Measurements from ENCODE around the gene MAP1B.
A peak's percentile ranks its signal among the peaks of the same experiment; 100 is the strongest.

Gene MAP1B

GRCh38 chr5:72202331-72202825, 95.1 kb downstream of the MAP1B start:
- Mint-ChIP-seq H3K27me3 (ENCODE audit: low read depth, poor library complexity) (peaks cover 3% of the 10 kb centered on the region), H3K27ac (no peak overlapping the region), H3K4me1 (no peaks in the 10 kb centered on the region), H3K9me3 (peaks cover 4% of the 10 kb centered on the region), H3K36me3 (ENCODE audit: low read depth) (peaks cover 86% of the 10 kb centered on the region), H3K4me3 (no peak overlapping the region)
- no peak for TF ChIP-seq CTCF (IDR thresholded peaks at IDR 0.05)
- DNase-seq = no peak

GRCh38 chr5:72203251-72203845, 96.1 kb downstream of the MAP1B start:
- Mint-ChIP-seq H3K27me3 (ENCODE audit: low read depth, poor library complexity) (peaks cover 3% of the 10 kb centered on the region), H3K27ac (no peak overlapping the region), H3K4me3 (no peak overlapping the region), H3K36me3 (ENCODE audit: low read depth) (peaks cover 83% of the 10 kb centered on the region), H3K9me3 (peaks cover under 1% of the 10 kb centered on the region), H3K4me1 (no peaks in the 10 kb centered on the region)
- TF ChIP-seq CTCF (IDR thresholded peaks at IDR 0.05) = no peak
- no peak for DNase-seq

- Mint-ChIP-seq H3K4me1 (peaks cover 8% of the 10 kb centered on the region), H3K36me3 (ENCODE audit: low read depth) (peaks cover 70% of the 10 kb centered on the region), H3K9me3 (no peaks in the 10 kb centered on the region)
Observed at GRCh38 chr5:72204946-72205345, 97.7 kb downstream of the MAP1B start.

GRCh38 chr5:72205431-72206009, 98.2 kb downstream of the MAP1B start:
- H3K27ac Mint-ChIP-seq = peak overlapping the region; percentile 44
- no peak for DNase-seq
- no peaks in the 10 kb centered on the region for H3K9me3 Mint-ChIP-seq
- peaks cover 8% of the 10 kb centered on the region for H3K4me1 Mint-ChIP-seq
- H3K36me3 Mint-ChIP-seq (ENCODE audit: low read depth) = peaks cover 64% of the 10 kb centered on the region
- TF ChIP-seq CTCF (IDR thresholded peaks at IDR 0.05) = no peak
- no peaks in the 10 kb centered on the region for H3K27me3 Mint-ChIP-seq (ENCODE audit: low read depth, poor library complexity)
- H3K4me3 Mint-ChIP-seq = no peak overlapping the region

More at GRCh38 chr5:72204946-72205345, 97.7 kb downstream of the MAP1B start:
- TF ChIP-seq CTCF (IDR thresholded peaks at IDR 0.05) = no peak
- no peaks in the 10 kb centered on the region for H3K27me3 Mint-ChIP-seq (ENCODE audit: low read depth, poor library complexity)
- no peak for DNase-seq
- peak overlapping the region; percentile 25 for H3K27ac Mint-ChIP-seq
- no peak overlapping the region for H3K4me3 Mint-ChIP-seq

GRCh38 chr5:72206160-72206559, 98.9 kb downstream of the MAP1B start:
- H3K27me3 Mint-ChIP-seq (ENCODE audit: low read depth, poor library complexity) = peaks cover 2% of the 10 kb centered on the region
- H3K36me3 Mint-ChIP-seq (ENCODE audit: low read depth) = peaks cover 59% of the 10 kb centered on the region
- no peaks in the 10 kb centered on the region for H3K9me3 Mint-ChIP-seq
- peaks cover 10% of the 10 kb centered on the region for H3K4me1 Mint-ChIP-seq
- H3K4me3 Mint-ChIP-seq = no peak overlapping the region
- DNase-seq = no peak
- no peak for TF ChIP-seq CTCF (IDR thresholded peaks at IDR 0.05)
- H3K27ac Mint-ChIP-seq = peak overlapping the region; percentile 74

- DNase-seq = no peak
- Mint-ChIP-seq H3K36me3 (ENCODE audit: low read depth) (peaks cover 54% of the 10 kb centered on the region), H3K4me1 (peaks cover 13% of the 10 kb centered on the region), H3K9me3 (no peaks in the 10 kb centered on the region), H3K4me3 (no peak overlapping the region), H3K27me3 (ENCODE audit: low read depth, poor library complexity) (peaks cover 2% of the 10 kb centered on the region), H3K27ac (no peak overlapping the region)
- TF ChIP-seq CTCF (IDR thresholded peaks at IDR 0.05) = no peak
Observed at GRCh38 chr5:72206994-72207393, 99.7 kb downstream of the MAP1B start.
